Stomach smooth muscle (tissue), 2 donors: ENCODE measurements around the gene ASB8.

Experiments
- H3K27ac ChIP-seq: one replicate; pipeline ENCODE4 v1.7.0; 2013; ENCODE audit warnings: mild to moderate bottlenecking, low read length, inconsistent platforms
- H3K27me3 ChIP-seq, 2 donors: one replicate each; pipeline ENCODE4 v1.7.0; 2013; ENCODE audit warnings: low read length in 2 of 2; ENCODE audit not compliant: insufficient read depth in 2 of 2, control insufficient read depth in 1 of 2
- H3K36me3 ChIP-seq, 2 donors: one replicate each; pipeline ENCODE4 v1.7.0; 2013; ENCODE audit warnings: low read length in 2 of 2; ENCODE audit not compliant: control insufficient read depth in 2 of 2, insufficient read depth in 2 of 2
- H3K4me1 ChIP-seq: one replicate; pipeline ENCODE4 v1.7.0; 2013; ENCODE audit warnings: low read length; ENCODE audit not compliant: control insufficient read depth, insufficient read depth
- H3K4me3 ChIP-seq, 2 donors: one replicate each; pipeline ENCODE4 v1.7.0; 2013; ENCODE audit warnings: low read length in 2 of 2
- H3K9ac ChIP-seq, 2 donors: one replicate each; pipeline ENCODE4 v1.7.0; 2013; ENCODE audit warnings: low read length in 2 of 2, mild to moderate bottlenecking in 1 of 2
- H3K9me3 ChIP-seq, 2 donors: one replicate each; pipeline ENCODE4 v1.7.0; 2013; ENCODE audit warnings: low read length in 2 of 2; ENCODE audit not compliant: control insufficient read depth in 2 of 2
- donor health status: healthy.
- donor health status: Pancreatic carcinoma.

The ASB8 gene

DNA sequence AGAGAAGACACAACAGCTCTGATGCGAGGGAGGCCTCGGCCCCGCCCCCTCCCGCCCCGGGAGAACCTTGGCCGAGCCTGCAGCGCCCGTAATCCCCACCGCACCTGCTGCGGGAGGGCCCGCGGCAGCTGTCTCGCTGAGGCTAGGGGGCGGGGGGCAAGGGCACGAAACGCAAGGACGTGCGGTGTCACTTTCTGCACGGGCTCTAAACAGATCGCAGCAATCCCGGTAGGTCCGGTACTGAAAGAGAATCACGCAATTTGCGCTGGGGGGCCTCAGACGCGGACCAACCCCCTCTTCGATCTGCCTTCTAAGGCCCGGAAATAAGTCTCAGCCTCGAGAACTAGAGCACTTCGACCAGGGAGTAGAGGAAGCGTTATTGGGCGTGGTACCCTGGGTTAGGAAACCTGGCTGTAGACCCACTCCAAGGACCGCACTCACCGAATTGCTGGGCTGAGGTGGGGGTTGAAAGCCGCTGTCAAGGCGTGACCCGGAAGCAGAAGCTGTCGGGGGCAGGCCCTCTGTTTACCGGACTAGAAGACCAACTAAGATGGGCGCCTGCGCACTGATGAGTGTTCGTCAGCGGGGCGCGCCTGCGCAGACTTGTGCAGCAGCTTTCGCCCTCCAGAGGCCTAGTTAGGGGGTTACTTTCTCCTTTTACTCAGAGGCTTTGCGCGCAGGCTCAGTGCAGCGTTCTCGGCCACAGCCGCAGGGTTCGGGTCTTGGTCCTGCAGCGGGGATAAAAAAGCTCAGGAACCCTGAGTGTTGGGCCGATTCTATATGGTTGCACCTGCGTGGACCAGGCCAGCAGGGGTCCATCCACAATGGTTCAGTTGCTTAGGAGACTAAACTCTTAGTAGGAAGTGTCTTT, at the start of gene ASB8:
Gene ASB8, minus strand, starts transcription at position 498 of the 871 bp plus-strand sequence. CDS start 4,019 bp downstream, outside the sequence.
- Histone ChIP-seq H3K9ac (peak within 1 kb of the TSS; percentile 79 to 95), H3K4me3 (peak within 1 kb of the TSS; percentile 89 to 99), H3K36me3 (peaks cover 5 to 10% of the 10 kb centered on the region in 2 donors), H3K4me1 (peaks cover 9% of the 10 kb centered on the region), H3K9me3 (no peaks in the 10 kb centered on the region), H3K27me3 (no peaks in the 10 kb centered on the region), H3K27ac (peak within 1 kb of the TSS; percentile 56)

GRCh38 chr12:48203192-48203591, 45.9 kb upstream of the ASB8 start, which contains the start of gene OR10AD1:
OR10AD1 (minus strand) TSS chr12:48203292; CDS start chr12:48203292, 0 bp downstream.
- Histone ChIP-seq H3K9ac (no peak within 1 kb of the TSS), H3K36me3 (peaks cover 0 to 12% of the 10 kb centered on the region in 2 donors), H3K27me3 (no peaks in the 10 kb centered on the region), H3K9me3 (peaks cover 17 to 54% of the 10 kb centered on the region in 2 donors), H3K27ac (no peak within 1 kb of the TSS), H3K4me1 (peaks cover 7% of the 10 kb centered on the region), H3K4me3 (no peak within 1 kb of the TSS)

DNA sequence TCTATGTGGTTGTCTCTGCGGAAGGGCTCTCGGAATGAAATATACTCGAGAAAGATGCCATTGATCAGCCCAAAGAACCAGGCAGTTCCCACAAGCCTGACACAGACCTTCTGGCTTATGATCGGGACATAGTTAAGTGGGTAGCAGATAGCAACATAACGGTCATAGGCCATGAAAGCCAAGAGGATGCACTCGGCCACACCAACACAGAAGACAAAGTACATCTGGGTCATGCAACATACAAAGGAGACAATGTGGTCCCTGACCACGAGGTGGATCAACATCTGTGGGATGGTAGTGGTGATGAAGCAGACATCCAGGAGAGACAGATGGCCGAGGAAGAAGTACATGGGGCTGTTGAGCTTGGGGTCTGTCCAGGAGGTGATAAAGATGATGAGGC, 45.5 kb upstream of the ASB8 start:
- Histone ChIP-seq H3K4me3 (no peak overlapping the region), H3K27me3 (no peaks in the 10 kb centered on the region), H3K27ac (no peak overlapping the region), H3K9ac (no peak overlapping the region), H3K4me1 (peaks cover 7% of the 10 kb centered on the region), H3K9me3 (peaks cover 17 to 49% of the 10 kb centered on the region in 2 donors), H3K36me3 (peaks cover 0 to 12% of the 10 kb centered on the region in 2 donors)

GRCh38 chr12:48201516-48201915, 44.2 kb upstream of the ASB8 start:
- H3K9ac ChIP-seq: no peak overlapping the region
- H3K4me3 ChIP-seq: no peak overlapping the region
- peaks cover 0 to 12% of the 10 kb centered on the region in 2 donors for H3K36me3 ChIP-seq
- no peaks in the 10 kb centered on the region for H3K27me3 ChIP-seq
- H3K27ac ChIP-seq: no peak overlapping the region
- H3K9me3 ChIP-seq: peaks cover 17 to 41% of the 10 kb centered on the region in 2 donors
- peaks cover 7% of the 10 kb centered on the region for H3K4me1 ChIP-seq

GRCh38 chr12:48201091-48201490, 43.8 kb upstream of the ASB8 start:
- peaks cover 0 to 12% of the 10 kb centered on the region in 2 donors for H3K36me3 ChIP-seq
- no peak overlapping the region for H3K4me3 ChIP-seq
- no peak overlapping the region for H3K9ac ChIP-seq
- peaks cover 7% of the 10 kb centered on the region for H3K4me1 ChIP-seq
- H3K9me3 ChIP-seq: peaks cover 15 to 41% of the 10 kb centered on the region in 2 donors
- no peaks in the 10 kb centered on the region for H3K27me3 ChIP-seq
- no peak overlapping the region for H3K27ac ChIP-seq

GRCh38 chr12:48199774-48200221, 42.5 kb upstream of the ASB8 start:
- peaks cover 12 to 32% of the 10 kb centered on the region in 2 donors for H3K9me3 ChIP-seq
- H3K9ac ChIP-seq: no peak overlapping the region
- no peaks in the 10 kb centered on the region for H3K27me3 ChIP-seq
- H3K4me3 ChIP-seq: no peak overlapping the region
- peaks cover 0 to 5% of the 10 kb centered on the region in 2 donors for H3K36me3 ChIP-seq
- H3K27ac ChIP-seq: peak overlapping the region; percentile 41
- H3K4me1 ChIP-seq: peaks cover 7% of the 10 kb centered on the region

DNA sequence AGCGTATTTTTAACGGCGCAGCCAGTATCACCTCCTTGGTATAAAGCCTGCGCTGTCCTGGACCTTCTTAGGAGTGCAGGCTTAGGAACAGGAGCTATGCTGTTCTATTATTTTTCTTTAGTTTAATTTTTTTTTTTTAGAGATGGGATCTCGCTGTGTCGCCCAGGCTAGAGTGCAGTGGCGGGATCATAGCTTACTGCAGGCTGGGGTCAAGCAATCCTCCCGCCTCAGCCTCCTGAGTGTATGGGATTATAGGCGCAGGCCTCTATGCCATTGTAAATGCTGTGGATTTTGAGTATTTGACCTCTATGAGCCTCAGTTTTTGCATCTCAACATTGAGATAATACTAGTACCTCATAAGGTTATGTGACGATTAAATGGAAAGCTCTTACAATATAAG, 41.7 kb upstream of the ASB8 start:
- Histone ChIP-seq H3K4me3 (peak overlapping the region; percentile 65 to 93), H3K36me3 (no peaks in the 10 kb centered on the region), H3K27ac (peak overlapping the region; percentile 100), H3K9me3 (peaks cover 5 to 29% of the 10 kb centered on the region in 2 donors), H3K27me3 (no peaks in the 10 kb centered on the region), H3K9ac (peak overlapping the region; percentile 99 to 100), H3K4me1 (peaks cover 7% of the 10 kb centered on the region)

- Histone ChIP-seq H3K4me1 (peaks cover 7% of the 10 kb centered on the region), H3K36me3 (no peaks in the 10 kb centered on the region), H3K4me3 (peak overlapping the region; percentile 65 to 93), H3K27me3 (no peaks in the 10 kb centered on the region), H3K9me3 (peaks cover 4 to 25% of the 10 kb centered on the region in 2 donors), H3K27ac (peak overlapping the region; percentile 100), H3K9ac (peak overlapping the region; percentile 99 to 100)
These were observed 41.3 kb upstream of the ASB8 start for GRCh38 chr12:48198672-48198971.

DNA sequence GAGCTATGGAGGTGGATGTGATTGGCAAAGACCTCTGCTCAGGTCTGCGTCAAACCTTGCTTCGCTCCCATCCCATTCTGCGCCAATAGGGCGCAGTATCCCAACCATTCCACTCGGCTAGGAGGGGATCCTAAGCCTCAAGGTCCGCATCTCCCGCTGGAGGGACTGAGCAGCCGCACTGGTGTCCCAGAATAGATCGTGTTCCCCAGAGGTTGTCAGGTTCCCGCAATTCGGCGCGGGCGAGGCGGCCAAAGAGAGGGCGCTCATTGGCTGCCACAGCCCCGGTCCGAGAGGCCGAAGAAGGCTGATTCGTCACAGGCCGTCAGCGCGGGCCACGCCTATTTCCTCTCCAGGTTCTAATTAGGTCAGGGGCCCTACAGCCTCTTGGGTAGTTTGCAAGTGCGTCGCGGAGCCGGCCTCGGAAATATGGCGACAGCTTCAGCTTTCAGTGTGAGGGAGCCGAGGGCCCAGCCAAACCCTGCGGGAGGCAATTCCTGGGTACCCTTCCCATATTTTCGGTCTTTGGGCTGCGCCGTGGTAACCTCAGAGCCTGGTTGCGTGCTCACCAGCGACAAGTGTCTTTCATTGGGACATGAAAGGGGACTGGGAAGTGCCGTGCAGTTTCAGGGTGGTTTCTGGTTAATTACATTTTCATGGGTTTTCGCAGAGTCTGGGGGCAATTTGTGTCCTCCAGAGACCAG, 40.8 kb upstream of the ASB8 start:
- no peaks in the 10 kb centered on the region for H3K27me3 ChIP-seq
- peaks cover 7% of the 10 kb centered on the region for H3K4me1 ChIP-seq
- H3K36me3 ChIP-seq: no peaks in the 10 kb centered on the region
- H3K9me3 ChIP-seq: peaks cover 4 to 20% of the 10 kb centered on the region in 2 donors
- H3K27ac ChIP-seq: peak overlapping the region; percentile 100
- peak overlapping the region; percentile 65 to 93 for H3K4me3 ChIP-seq
- peak overlapping the region; percentile 99 to 100 for H3K9ac ChIP-seq

DNA sequence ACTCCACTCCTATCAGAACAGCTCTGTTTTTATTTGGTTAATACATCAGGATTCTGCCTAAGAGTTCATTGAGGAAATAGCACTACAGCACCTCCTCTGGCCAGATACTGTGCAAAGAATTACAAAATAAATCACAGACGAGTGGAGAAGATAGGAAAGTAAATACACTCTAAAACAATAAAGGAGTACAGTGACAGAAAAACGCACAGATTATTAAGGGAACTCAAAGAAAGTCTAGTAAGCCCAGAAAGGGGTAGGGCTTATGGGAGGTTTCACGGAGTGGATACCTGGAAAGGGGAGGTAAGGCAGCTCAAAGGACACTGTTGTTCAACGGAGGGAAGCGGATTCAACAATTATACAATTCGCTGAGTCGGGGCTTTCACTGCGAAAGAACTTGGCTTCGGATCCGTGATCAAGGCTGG, 40.2 kb upstream of the ASB8 start:
- Histone ChIP-seq H3K4me3 (peak overlapping the region; percentile 65 to 93), H3K36me3 (no peaks in the 10 kb centered on the region), H3K27ac (peak overlapping the region; percentile 100), H3K27me3 (no peaks in the 10 kb centered on the region), H3K4me1 (peaks cover 7% of the 10 kb centered on the region), H3K9ac (peak overlapping the region; percentile 93 to 99), H3K9me3 (peaks cover 2 to 15% of the 10 kb centered on the region in 2 donors)
